NB4 (cell line): Measurements from ENCODE around the gene FAM20B.

Experiments
- MAX ChIP-seq: IDR thresholded peaks from 2 replicates; pipeline ENCODE4 v1.6.1; 2011; ENCODE audit warnings: low read depth, low read length
- MYC ChIP-seq: IDR thresholded peaks from 2 replicates; pipeline ENCODE4 v1.6.1; 2011; ENCODE audit warnings: low read depth, low read length
- POLR2A ChIP-seq: IDR thresholded peaks from 2 replicates; pipeline ENCODE4 v1.6.1; 2011; ENCODE audit warnings: mild to moderate bottlenecking; ENCODE audit not compliant: insufficient read length; ENCODE audit errors: extremely low read depth
- TF ChIP-seq, protein P1 (sequence below): IDR thresholded peaks from one replicate; pipeline ENCODE4 v1.5.1; 2012; ENCODE audit warnings: low read depth, low read length

DNA sequence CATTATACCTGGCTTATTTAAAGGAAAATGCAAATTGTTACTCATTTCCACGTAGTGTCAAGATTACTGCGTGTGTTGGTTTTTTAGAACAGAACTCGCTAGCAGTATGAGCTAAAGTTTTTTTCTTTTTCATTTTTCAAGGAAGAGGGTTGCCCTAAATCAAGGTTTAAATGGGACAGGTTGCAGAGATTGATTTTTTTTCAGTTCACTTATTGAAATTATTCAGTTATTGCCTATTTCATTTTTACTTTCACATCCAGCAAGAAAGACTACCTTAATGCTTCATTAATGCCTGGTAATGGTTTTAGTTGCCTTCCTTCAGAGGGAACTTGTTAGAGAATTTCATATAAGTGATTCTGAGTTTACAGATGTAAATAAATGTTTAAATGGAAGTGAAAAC lies 5.6 kb downstream of the FAM20B start:
- TF ChIP-seq, protein P1, sequence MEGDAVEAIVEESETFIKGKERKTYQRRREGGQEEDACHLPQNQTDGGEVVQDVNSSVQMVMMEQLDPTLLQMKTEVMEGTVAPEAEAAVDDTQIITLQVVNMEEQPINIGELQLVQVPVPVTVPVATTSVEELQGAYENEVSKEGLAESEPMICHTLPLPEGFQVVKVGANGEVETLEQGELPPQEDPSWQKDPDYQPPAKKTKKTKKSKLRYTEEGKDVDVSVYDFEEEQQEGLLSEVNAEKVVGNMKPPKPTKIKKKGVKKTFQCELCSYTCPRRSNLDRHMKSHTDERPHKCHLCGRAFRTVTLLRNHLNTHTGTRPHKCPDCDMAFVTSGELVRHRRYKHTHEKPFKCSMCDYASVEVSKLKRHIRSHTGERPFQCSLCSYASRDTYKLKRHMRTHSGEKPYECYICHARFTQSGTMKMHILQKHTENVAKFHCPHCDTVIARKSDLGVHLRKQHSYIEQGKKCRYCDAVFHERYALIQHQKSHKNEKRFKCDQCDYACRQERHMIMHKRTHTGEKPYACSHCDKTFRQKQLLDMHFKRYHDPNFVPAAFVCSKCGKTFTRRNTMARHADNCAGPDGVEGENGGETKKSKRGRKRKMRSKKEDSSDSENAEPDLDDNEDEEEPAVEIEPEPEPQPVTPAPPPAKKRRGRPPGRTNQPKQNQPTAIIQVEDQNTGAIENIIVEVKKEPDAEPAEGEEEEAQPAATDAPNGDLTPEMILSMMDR, result no peak
- TF ChIP-seq POLR2A (no peak), MYC (no peak), MAX (no peak)
